T-helper 17 cell (primary cell): ENCODE measurements around the gene FOXK1. TPM values are rescaled to one million over a fixed set of nuclear protein-coding genes. Genes with fewer than 3 reads are reported as not detected.
"Not testable (repeated sequence)": the region's sequence is repeated elsewhere in the genome, so short reads cannot be mapped to it uniquely, and the experiment has no call there.

ENCODE experiments used
- ATAC-seq: fragments of 150-1000 bp; cut with Tn5 transposase; 2 replicates; pipeline ENCODE4 v1.10.0; 2021; ENCODE audit warnings: mild to moderate bottlenecking, moderate library complexity
- DNase-seq, 3 donors: peaks; one replicate each; pipeline versions ENCODE4 v3.0.0 to v3.0.0-alpha.2; 2020 to 2021
- H3K9me3 ChIP-seq: one replicate; pipeline ENCODE4 v1.7.0; 2013; ENCODE audit warnings: low read length, mild to moderate bottlenecking; ENCODE audit not compliant: control insufficient read depth, poor library complexity, severe bottlenecking
- H3K27ac Mint-ChIP-seq: one replicate; pipeline ENCODE4 v1.8.0; 2022; ENCODE audit warnings: mild to moderate bottlenecking, moderate library complexity, mixed read lengths
- H3K27me3 Mint-ChIP-seq: one replicate; pipeline ENCODE4 v1.8.0; 2022; ENCODE audit warnings: mixed read lengths
- H3K36me3 Mint-ChIP-seq: one replicate; pipeline ENCODE4 v1.8.0; 2022; ENCODE audit warnings: low read depth, mixed read lengths
- H3K4me1 Mint-ChIP-seq: one replicate; pipeline ENCODE4 v1.8.0; 2022; ENCODE audit warnings: mild to moderate bottlenecking, mixed read lengths
- H3K4me3 Mint-ChIP-seq: one replicate; pipeline ENCODE4 v1.8.0; 2022; ENCODE audit warnings: mild to moderate bottlenecking, moderate library complexity, mixed read lengths
- total RNA-seq, 4 donors: library from RNA in 2 of 4; stranded (reverse) in 2 of 4; gene quantifications; one replicate each; pipeline ENCODE4 v1.2.3 and lab custom pipeline; 2022 to 2026

FOXK1 gene
- total RNA-seq (10 to 100 TPM; 59.8 to 60.9 TPM), total RNA-seq (lab: John Stamatoyannopoulos, UW) (118 to 187 reads per million in 2 donors)

GRCh38 chr7:4681886-4682620, at the start of gene FOXK1:
FOXK1 (plus strand) TSS chr7:4682295; CDS start chr7:4682309, 14 bp downstream.
- Mint-ChIP-seq H3K27me3 (no peaks in the 10 kb centered on the region), H3K4me3 (peak within 1 kb of the TSS; percentile 99), H3K36me3 (peaks cover 3% of the 10 kb centered on the region), H3K4me1 (peaks cover 25% of the 10 kb centered on the region), H3K27ac (peak within 1 kb of the TSS; percentile 99)
- peak; percentile 81 for ATAC-seq
- peak; percentile 73 to 82 (median 76) for DNase-seq
- no peaks in the 10 kb centered on the region for H3K9me3 ChIP-seq

DNA sequence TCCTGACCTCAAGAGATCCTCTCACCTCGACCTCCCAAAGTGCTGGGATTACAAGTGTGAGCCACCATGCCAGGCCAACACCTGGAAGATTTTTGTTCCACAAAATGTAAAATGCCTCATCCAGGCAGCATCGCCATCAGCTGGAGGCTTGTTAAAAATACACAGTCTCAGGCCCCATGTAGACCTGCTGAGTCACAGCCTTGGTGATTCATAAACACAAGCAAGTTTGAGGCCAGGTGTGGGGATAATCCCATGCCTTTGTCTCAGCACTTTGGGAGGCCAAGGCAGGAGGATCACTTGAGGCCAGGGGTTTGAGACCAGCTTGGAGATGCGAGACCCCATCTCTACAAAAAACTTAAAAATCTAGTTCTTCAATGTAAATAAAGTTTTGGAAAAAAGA, 49.1 kb upstream of the FOXK1 start:
- DNase-seq: no peak
- no peaks in the 10 kb centered on the region for H3K27me3 Mint-ChIP-seq
- no peak overlapping the region for H3K27ac Mint-ChIP-seq
- H3K4me3 Mint-ChIP-seq: no peak overlapping the region
- H3K36me3 Mint-ChIP-seq: no peaks in the 10 kb centered on the region
- no peaks in the 10 kb centered on the region for H3K4me1 Mint-ChIP-seq
- H3K9me3 ChIP-seq: no peaks in the 10 kb centered on the region
- no peak for ATAC-seq

DNA sequence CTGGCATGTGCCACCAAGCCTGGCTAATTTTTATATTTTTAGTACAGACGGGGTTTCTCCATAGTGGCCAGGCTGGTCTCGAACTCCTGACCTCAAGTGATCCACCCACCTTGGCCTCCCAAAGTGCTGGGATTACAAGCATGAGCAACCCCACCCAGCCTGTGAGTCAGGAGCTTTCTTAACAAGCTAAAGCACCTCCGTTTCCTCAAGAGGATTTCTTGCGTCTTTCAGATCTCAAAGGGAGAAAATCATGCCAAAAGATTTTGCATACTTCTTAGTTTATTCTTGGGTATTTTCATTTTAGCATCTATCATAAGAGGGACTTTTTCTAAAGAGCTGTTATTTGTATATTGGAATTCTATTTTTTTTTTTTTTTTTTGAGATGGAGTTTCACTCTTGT, 47.9 kb upstream of the FOXK1 start:
- DNase-seq (no peak), ATAC-seq (no peak)
- no peaks in the 10 kb centered on the region for H3K9me3 ChIP-seq
- no peaks in the 10 kb centered on the region for H3K27me3 Mint-ChIP-seq
- no peak overlapping the region for H3K27ac Mint-ChIP-seq
- H3K4me1 Mint-ChIP-seq: peaks cover 6% of the 10 kb centered on the region
- no peak overlapping the region for H3K4me3 Mint-ChIP-seq
- H3K36me3 Mint-ChIP-seq: no peaks in the 10 kb centered on the region

- peak overlapping the region; percentile 37 for H3K4me3 Mint-ChIP-seq
- no peak overlapping the region for H3K27ac Mint-ChIP-seq
Measured at GRCh38 chr7:4638781-4639575, 43.1 kb upstream of the FOXK1 start.

DNA sequence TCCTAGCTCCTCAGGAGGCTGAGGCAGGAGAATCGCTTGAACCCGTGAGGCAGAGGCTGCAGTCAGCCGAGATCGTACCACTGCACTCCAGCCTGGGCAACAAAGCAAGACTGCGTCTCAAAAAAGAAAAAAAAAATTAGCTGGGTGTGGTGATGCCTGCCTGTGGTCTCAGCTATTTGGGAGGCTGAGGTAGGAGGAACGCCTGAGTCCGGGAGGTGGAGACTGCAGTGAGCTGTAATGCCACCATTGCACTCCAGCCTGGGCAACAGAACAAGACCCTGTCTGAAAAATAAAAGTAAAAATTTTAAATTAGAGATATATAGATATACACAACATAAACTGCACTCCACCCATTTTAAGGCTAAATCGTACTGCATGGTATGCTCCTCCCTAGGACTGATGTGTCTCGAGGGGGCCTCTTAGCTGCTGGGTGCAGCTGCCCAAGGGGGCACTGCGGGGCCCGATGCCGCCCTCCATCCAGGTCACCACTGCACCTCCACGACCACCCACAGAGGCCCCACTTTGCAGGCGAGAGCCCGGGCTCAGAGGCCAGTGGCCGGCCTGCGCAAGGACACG, 40.9 kb upstream of the FOXK1 start:
- no peak for DNase-seq

More at GRCh38 chr7:4638781-4639575, 43.1 kb upstream of the FOXK1 start:
- no peaks in the 10 kb centered on the region for H3K27me3 Mint-ChIP-seq
- no peaks in the 10 kb centered on the region for H3K9me3 ChIP-seq
- no peak for DNase-seq
- H3K36me3 Mint-ChIP-seq: no peaks in the 10 kb centered on the region
- ATAC-seq: no peak
- H3K4me1 Mint-ChIP-seq: peaks cover 12% of the 10 kb centered on the region

DNA sequence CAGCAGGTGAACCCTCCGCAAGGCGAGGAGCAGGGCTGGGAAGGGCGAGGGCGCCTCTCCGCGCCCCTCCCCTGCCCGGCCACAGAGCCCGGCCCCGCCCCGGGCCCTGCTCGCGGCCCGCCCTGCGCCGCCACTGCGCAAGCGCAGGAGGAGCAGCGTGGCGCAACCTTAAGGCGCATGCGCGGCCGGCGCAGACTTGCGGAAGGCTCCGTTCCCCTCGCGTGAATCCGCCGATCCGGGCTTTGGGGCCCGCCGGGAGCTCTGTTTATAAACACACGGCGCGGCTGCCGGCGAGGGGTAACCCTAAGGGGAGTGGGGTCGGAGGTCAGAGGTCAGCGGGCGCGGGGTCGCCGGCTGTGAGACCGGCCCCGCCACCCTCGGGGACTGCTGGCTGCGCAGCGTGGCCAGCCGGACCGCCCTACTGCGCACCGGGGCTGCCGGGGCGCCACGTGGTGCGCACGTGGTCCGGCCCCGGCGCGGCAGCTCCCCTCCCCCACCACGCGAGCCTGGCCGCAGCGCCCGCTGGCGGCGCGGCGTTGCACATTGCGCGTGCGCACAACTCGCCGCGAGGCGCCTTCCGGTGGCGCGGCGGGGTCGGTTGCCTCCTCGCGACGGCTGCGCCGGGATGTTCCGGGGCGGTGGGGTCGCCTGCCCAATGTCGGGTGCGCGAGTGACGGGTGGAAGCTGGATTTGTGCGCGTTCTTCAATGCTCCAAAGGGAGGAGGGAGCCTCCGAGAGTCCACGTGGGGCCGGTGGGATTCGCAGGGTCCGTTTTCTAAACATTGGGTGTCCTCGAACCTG, 40.2 kb upstream of the FOXK1 start:
- Mint-ChIP-seq H3K27ac (peak overlapping the region; percentile 98), H3K4me3 (peak overlapping the region; percentile 92), H3K27me3 (no peaks in the 10 kb centered on the region), H3K36me3 (no peaks in the 10 kb centered on the region), H3K4me1 (peaks cover 12% of the 10 kb centered on the region)
- peak; percentile 87 for ATAC-seq
- no peaks in the 10 kb centered on the region for H3K9me3 ChIP-seq
- peak; percentile 93 to 96 (median 95) for DNase-seq

More for the DNA sequence above, 40.9 kb upstream of the FOXK1 start:
- no peaks in the 10 kb centered on the region for H3K36me3 Mint-ChIP-seq
- H3K4me3 Mint-ChIP-seq: no peak overlapping the region
- H3K4me1 Mint-ChIP-seq: peaks cover 12% of the 10 kb centered on the region
- no peaks in the 10 kb centered on the region for H3K27me3 Mint-ChIP-seq
- no peak overlapping the region for H3K27ac Mint-ChIP-seq
- no peaks in the 10 kb centered on the region for H3K9me3 ChIP-seq
- ATAC-seq: peak; percentile 24

GRCh38 chr7:4642468-4643203, 39.5 kb upstream of the FOXK1 start:
- ATAC-seq (no peak), DNase-seq (no peak)
- Mint-ChIP-seq H3K4me1 (peaks cover 12% of the 10 kb centered on the region), H3K4me3 (peak overlapping the region; percentile 92), H3K27ac (peak overlapping the region; percentile 98), H3K27me3 (no peaks in the 10 kb centered on the region), H3K36me3 (no peaks in the 10 kb centered on the region)
- H3K9me3 ChIP-seq: no peaks in the 10 kb centered on the region

- Mint-ChIP-seq H3K4me1 (peaks cover 12% of the 10 kb centered on the region), H3K4me3 (peak overlapping the region; percentile 92), H3K27ac (peak overlapping the region; percentile 98)
- not testable (repeated sequence) for H3K36me3 Mint-ChIP-seq, ATAC-seq, H3K9me3 ChIP-seq, H3K27me3 Mint-ChIP-seq, DNase-seq
Measured at GRCh38 chr7:4643204-4643471, 39.0 kb upstream of the FOXK1 start.

GRCh38 chr7:4645246-4645645, 36.8 kb upstream of the FOXK1 start:
- H3K27me3 Mint-ChIP-seq: no peaks in the 10 kb centered on the region
- H3K4me3 Mint-ChIP-seq: no peak overlapping the region
- ATAC-seq (no peak), DNase-seq (no peak)
- H3K4me1 Mint-ChIP-seq: peaks cover 6% of the 10 kb centered on the region
- no peaks in the 10 kb centered on the region for H3K9me3 ChIP-seq
- no peaks in the 10 kb centered on the region for H3K36me3 Mint-ChIP-seq
- H3K27ac Mint-ChIP-seq: no peak overlapping the region

- Mint-ChIP-seq H3K4me1 (no peaks in the 10 kb centered on the region), H3K4me3 (no peak overlapping the region), H3K27me3 (no peaks in the 10 kb centered on the region), H3K36me3 (peaks cover 3% of the 10 kb centered on the region), H3K27ac (no peak overlapping the region)
- ATAC-seq: no peak
- H3K9me3 ChIP-seq: no peaks in the 10 kb centered on the region
- no peak for DNase-seq
Measured at GRCh38 chr7:4648111-4648510, 34.0 kb upstream of the FOXK1 start.

- no peak for ATAC-seq
- Mint-ChIP-seq H3K27me3 (no peaks in the 10 kb centered on the region), H3K27ac (no peak overlapping the region), H3K4me3 (no peak overlapping the region), H3K4me1 (no peaks in the 10 kb centered on the region), H3K36me3 (peaks cover 3% of the 10 kb centered on the region)
- no peak for DNase-seq
- H3K9me3 ChIP-seq: no peaks in the 10 kb centered on the region
Measured at GRCh38 chr7:4650433-4651047, 31.6 kb upstream of the FOXK1 start.

- no peaks in the 10 kb centered on the region for H3K9me3 ChIP-seq
- Mint-ChIP-seq H3K4me3 (no peak overlapping the region), H3K36me3 (peaks cover 3% of the 10 kb centered on the region), H3K27me3 (peaks cover 4% of the 10 kb centered on the region), H3K27ac (no peak overlapping the region), H3K4me1 (no peaks in the 10 kb centered on the region)
- ATAC-seq (no peak), DNase-seq (no peak)
Measured at GRCh38 chr7:4653771-4654170, 28.3 kb upstream of the FOXK1 start.
